ENCODE measurements around the gene GPBAR1. TPM values are rescaled to one million over a fixed set of nuclear protein-coding genes. Genes with fewer than 3 reads are reported as not detected.

The GPBAR1 gene
- total and polyA plus RNA-seq, 2 of the 8 experiments (the other 6 are each of a cell fraction or from before 2014, with no cell fraction given) = 0.32 to 0.59 TPM

Small RNA genes within 50 kb of the gene (microRNA-seq; reads per million reads assigned to microRNA genes)
- 0 to 0.23 reads per million in 2 experiments for gene MIR6513 (ENCODE audit: borderline microRNAs expressed in 2 of 2, borderline number of aligned reads in 2 of 2, borderline replicate concordance in 1 of 2)

Other genes with a start within 250 kb of the GPBAR1 start
- 0.32 TPM in 1 of 2 replicates, not detected in the other for gene RUFY4, start 191.8 kb upstream of the GPBAR1 start, total RNA-seq (2021; fragmentation: NEBNext Ultra II Directional; extraction: Animal tissue kit (Norgen Biotek cat#: 25700))
- 0.38 and 0.66 TPM in 2 replicates for gene RUFY4, start 191.8 kb upstream of the GPBAR1 start, polyA plus RNA-seq (2011; rRNA removed)
- gene CXCR2, start 135.0 kb upstream of the GPBAR1 start, total RNA-seq (2021; fragmentation: NEBNext Ultra II Directional; extraction: Animal tissue kit (Norgen Biotek cat#: 25700)) = 0.63 and 1.6 TPM in 2 replicates
- 1.4 and 2.2 TPM in 2 replicates for gene CXCR2, start 135.0 kb upstream of the GPBAR1 start, polyA plus RNA-seq (2011; rRNA removed)
- gene CXCR1, start 94.1 kb upstream of the GPBAR1 start, total RNA-seq (2021; fragmentation: NEBNext Ultra II Directional; extraction: Animal tissue kit (Norgen Biotek cat#: 25700)) = not detected in 2 replicates
- gene CXCR1, start 94.1 kb upstream of the GPBAR1 start, polyA plus RNA-seq (2011; rRNA removed) = not detected in 2 replicates
- gene ARPC2, start 43.8 kb upstream of the GPBAR1 start, total RNA-seq (2021; fragmentation: NEBNext Ultra II Directional; extraction: Animal tissue kit (Norgen Biotek cat#: 25700)) = 195 and 198 TPM in 2 replicates
- 118 and 174 TPM in 2 replicates for gene ARPC2, start 43.8 kb upstream of the GPBAR1 start, polyA plus RNA-seq (2011; rRNA removed)
- gene AAMP, start 9.1 kb downstream of the GPBAR1 start, total RNA-seq (2021; fragmentation: NEBNext Ultra II Directional; extraction: Animal tissue kit (Norgen Biotek cat#: 25700)) = 119 and 125 TPM in 2 replicates
- gene AAMP, start 9.1 kb downstream of the GPBAR1 start, polyA plus RNA-seq (2011; rRNA removed) = 119 and 192 TPM in 2 replicates
- 43.9 and 44.4 TPM in 2 replicates for gene PNKD, start 9.5 kb downstream of the GPBAR1 start, total RNA-seq (2021; fragmentation: NEBNext Ultra II Directional; extraction: Animal tissue kit (Norgen Biotek cat#: 25700))
- 65.4 and 83.4 TPM in 2 replicates for gene PNKD, start 9.5 kb downstream of the GPBAR1 start, polyA plus RNA-seq (2011; rRNA removed)
- gene TMBIM1, start 31.5 kb downstream of the GPBAR1 start, total RNA-seq (2021; fragmentation: NEBNext Ultra II Directional; extraction: Animal tissue kit (Norgen Biotek cat#: 25700)) = 22.1 and 24.5 TPM in 2 replicates
- 36.8 and 43.6 TPM in 2 replicates for gene TMBIM1, start 31.5 kb downstream of the GPBAR1 start, polyA plus RNA-seq (2011; rRNA removed)
- not detected in 2 replicates for gene CATIP, start 95.8 kb downstream of the GPBAR1 start, total RNA-seq (2021; fragmentation: NEBNext Ultra II Directional; extraction: Animal tissue kit (Norgen Biotek cat#: 25700))
- not detected in 2 replicates for gene CATIP, start 95.8 kb downstream of the GPBAR1 start, polyA plus RNA-seq (2011; rRNA removed)
- gene SLC11A1, start 121.3 kb downstream of the GPBAR1 start, total RNA-seq (2021; fragmentation: NEBNext Ultra II Directional; extraction: Animal tissue kit (Norgen Biotek cat#: 25700)) = 0.21 and 0.43 TPM in 2 replicates
- 0.13 and 0.20 TPM in 2 replicates for gene SLC11A1, start 121.3 kb downstream of the GPBAR1 start, polyA plus RNA-seq (2011; rRNA removed)
- 20.3 and 20.9 TPM in 2 replicates for gene CTDSP1, start 138.9 kb downstream of the GPBAR1 start, total RNA-seq (2021; fragmentation: NEBNext Ultra II Directional; extraction: Animal tissue kit (Norgen Biotek cat#: 25700))
- 35.2 and 51.8 TPM in 2 replicates for gene CTDSP1, start 138.9 kb downstream of the GPBAR1 start, polyA plus RNA-seq (2011; rRNA removed)
- 7.0 and 8.2 TPM in 2 replicates for gene VIL1, start 158.1 kb downstream of the GPBAR1 start, total RNA-seq (2021; fragmentation: NEBNext Ultra II Directional; extraction: Animal tissue kit (Norgen Biotek cat#: 25700))
- gene VIL1, start 158.1 kb downstream of the GPBAR1 start, polyA plus RNA-seq (2011; rRNA removed) = 6.2 and 8.1 TPM in 2 replicates